Suppressor macrophage (primary cell): Measurements from ENCODE around the gene CDX2.
A peak's percentile ranks its signal among the peaks of the same experiment; 100 is the strongest.
"Not testable (repeated sequence)": the region's sequence is repeated elsewhere in the genome, so short reads cannot be mapped to it uniquely, and the experiment has no call there.

ENCODE experiments used
- DNase-seq, 4 experiments: peaks; one replicate each; pipeline ENCODE4 v3.0.0-alpha.2; 2020 to 2022
- total RNA-seq, 17 experiments: gene quantifications; one replicate each; lab custom pipeline; 2026; ENCODE audit warnings: mixed read lengths in 6 of 17, inconsistent platforms in 3 of 17; lab: John Stamatoyannopoulos, UW

Gene CDX2
- 0 to 0.99 (median 0) reads per million in 17 experiments for total RNA-seq

GRCh38 chr13:27969082-27969865 lies at the start of gene CDX2:
CDX2 (minus strand) TSS chr13:27969315; CDS start chr13:27969006, 309 bp downstream.
- DNase-seq: no peak

- DNase-seq: peak; percentile 26 to 64 (median 50)
These were observed 45.2 kb upstream of the CDX2 start for GRCh38 chr13:28014301-28014700.

GRCh38 chr13:28013482-28013881 lies 44.4 kb upstream of the CDX2 start:
- no peak for DNase-seq

GRCh38 chr13:28012896-28013295 lies 43.8 kb upstream of the CDX2 start:
- no peak for DNase-seq

- no peak for DNase-seq
These were observed 43.3 kb upstream of the CDX2 start for GRCh38 chr13:28012383-28012782.

GRCh38 chr13:28010046-28010445 lies 40.9 kb upstream of the CDX2 start:
- DNase-seq: no peak

GRCh38 chr13:28005016-28005415 lies 35.9 kb upstream of the CDX2 start:
- not testable (repeated sequence) for DNase-seq

GRCh38 chr13:28002886-28003698 lies 34.0 kb upstream of the CDX2 start:
- no peak for DNase-seq

- no peak for DNase-seq
These were observed 32.8 kb upstream of the CDX2 start for GRCh38 chr13:28001837-28002473.

GRCh38 chr13:28001049-28001448 lies 31.9 kb upstream of the CDX2 start:
- no peak for DNase-seq

GRCh38 chr13:28000567-28000966 lies 31.5 kb upstream of the CDX2 start:
- DNase-seq: no peak

- peak; percentile 39 to 67 (median 58) for DNase-seq
These were observed 28.9 kb upstream of the CDX2 start for GRCh38 chr13:27997904-27998522.

- DNase-seq: no peak
These were observed 22.8 kb upstream of the CDX2 start for GRCh38 chr13:27991881-27992280.

GRCh38 chr13:27988520-27988919 lies 19.4 kb upstream of the CDX2 start, which contains the start of gene URAD:
URAD (minus strand) TSS chr13:27988693; CDS start chr13:27988637, 56 bp downstream.
- DNase-seq: no peak

GRCh38 chr13:27985600-27985999 lies 16.5 kb upstream of the CDX2 start:
- DNase-seq: no peak

GRCh38 chr13:27982361-27982760 lies 13.2 kb upstream of the CDX2 start:
- no peak for DNase-seq

- no peak for DNase-seq
These were observed 12.0 kb upstream of the CDX2 start for GRCh38 chr13:27981006-27981708.

GRCh38 chr13:27980280-27980998 lies 11.3 kb upstream of the CDX2 start:
- no peak for DNase-seq

- no peak for DNase-seq
These were observed 10.7 kb upstream of the CDX2 start for GRCh38 chr13:27979765-27980279.

- no peak for DNase-seq
These were observed 10.0 kb upstream of the CDX2 start for GRCh38 chr13:27979001-27979643.
